Left ventricle myocardium inferior (tissue), 1 donor: ENCODE measurements around the gene MEGF11. TPM values are rescaled to one million over a fixed set of nuclear protein-coding genes. Genes with fewer than 3 reads are reported as not detected.

Experiments
- DNase-seq: peaks from one replicate; pipeline ENCODE4 v3.0.0-alpha.2; 2020
- H3K27ac ChIP-seq: fragments of 200-600 bp; replicated peaks from 2 replicates; pipeline ENCODE4 v1.8.0; 2021
- H3K27me3 ChIP-seq: fragments of 200-600 bp; 2 replicates; pipeline ENCODE4 v1.8.0; 2021; ENCODE audit warnings: low read depth
- H3K36me3 ChIP-seq: fragments of 200-600 bp; 2 replicates; pipeline ENCODE4 v1.8.0; 2021
- H3K4me1 ChIP-seq: fragments of 200-600 bp; 2 replicates; pipeline ENCODE4 v1.8.0; 2021
- H3K4me3 ChIP-seq: fragments of 200-600 bp; 2 replicates; pipeline ENCODE4 v1.8.0; 2021; ENCODE audit warnings: mild to moderate bottlenecking, moderate library complexity
- H3K9me3 ChIP-seq: fragments of 200-600 bp; replicated peaks from 2 replicates; pipeline ENCODE4 v1.8.0; 2021
- intact Hi-C: fragments of 100-400 bp; cut with micrococcal nuclease; formaldehyde crosslinking; loops from one replicate; pipeline ENCODE4 v1.11.0; 2022
- total RNA-seq: library from RNA; stranded (reverse); fragmentation: NEBNext Ultra II Directional; extraction: Animal tissue kit (Norgen Biotek cat#: 25700); gene quantifications from one replicate; pipeline ENCODE4 v1.2.1, GENCODE V29; 2021
- TF ChIP-seq, protein P1 (sequence below): fragments of 200-600 bp; IDR thresholded peaks from 2 replicates; pipeline ENCODE4 v1.8.0; 2021; ENCODE audit warnings: antibody characterized with exemption, mild to moderate bottlenecking, borderline replicate concordance
- donor health status: DM: no; HTN: yes; CAD: no; lungs with severe emphysema.

The MEGF11 gene
- total RNA-seq, 1 donor from 2014 or later, result not detected

DNA sequence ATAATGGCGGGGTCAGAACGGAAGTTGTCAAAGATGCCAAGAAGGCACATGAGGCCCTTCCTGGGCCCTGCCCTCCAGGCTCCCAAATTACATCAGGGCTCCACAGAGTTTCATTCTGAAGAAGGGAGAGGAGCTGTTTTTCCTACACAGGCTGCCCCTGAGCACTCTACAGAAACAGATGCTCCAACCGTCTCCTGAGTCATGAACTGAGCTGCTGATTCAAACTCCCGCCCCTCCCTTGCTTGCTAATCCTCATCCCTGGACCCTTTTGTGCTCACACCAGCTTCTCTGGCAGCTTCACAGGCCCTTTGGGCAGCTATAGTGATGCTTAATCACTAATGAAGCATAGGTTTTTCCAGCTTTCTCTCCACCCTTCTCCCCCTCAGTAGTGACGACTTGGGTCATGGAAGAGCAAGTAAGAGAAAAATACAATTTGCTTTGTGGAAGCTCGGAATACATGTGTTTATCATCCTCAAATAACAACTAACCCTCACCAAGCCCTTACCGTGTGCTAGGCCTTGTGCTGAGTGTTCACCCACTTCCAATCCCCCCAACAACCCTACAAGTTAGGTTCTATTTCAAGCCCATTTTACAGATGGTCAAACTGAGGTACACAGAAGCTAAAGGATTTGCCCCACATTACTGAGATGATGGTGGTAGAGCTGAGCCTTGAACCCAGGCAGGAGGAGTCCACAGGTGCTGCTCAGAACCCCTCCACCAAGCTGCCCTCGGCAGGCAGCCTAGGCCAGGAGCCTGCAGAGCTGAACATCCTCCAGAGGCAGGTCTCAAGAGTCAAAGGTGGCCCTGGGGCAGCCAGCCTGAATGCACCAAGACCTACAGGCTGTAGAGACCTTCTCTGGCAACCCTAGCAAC, 21.9 kb downstream of the MEGF11 start:
- intact Hi-C loops, result no loop called here
- Histone ChIP-seq H3K27me3 (peaks cover 75% of the 10 kb centered on the region), H3K9me3 (peaks cover 7% of the 10 kb centered on the region), H3K36me3 (no peaks in the 10 kb centered on the region), H3K27ac (no peak overlapping the region), H3K4me1 (no peaks in the 10 kb centered on the region), H3K4me3 (no peak overlapping the region)
- no peak for DNase-seq
- TF ChIP-seq, protein P1, sequence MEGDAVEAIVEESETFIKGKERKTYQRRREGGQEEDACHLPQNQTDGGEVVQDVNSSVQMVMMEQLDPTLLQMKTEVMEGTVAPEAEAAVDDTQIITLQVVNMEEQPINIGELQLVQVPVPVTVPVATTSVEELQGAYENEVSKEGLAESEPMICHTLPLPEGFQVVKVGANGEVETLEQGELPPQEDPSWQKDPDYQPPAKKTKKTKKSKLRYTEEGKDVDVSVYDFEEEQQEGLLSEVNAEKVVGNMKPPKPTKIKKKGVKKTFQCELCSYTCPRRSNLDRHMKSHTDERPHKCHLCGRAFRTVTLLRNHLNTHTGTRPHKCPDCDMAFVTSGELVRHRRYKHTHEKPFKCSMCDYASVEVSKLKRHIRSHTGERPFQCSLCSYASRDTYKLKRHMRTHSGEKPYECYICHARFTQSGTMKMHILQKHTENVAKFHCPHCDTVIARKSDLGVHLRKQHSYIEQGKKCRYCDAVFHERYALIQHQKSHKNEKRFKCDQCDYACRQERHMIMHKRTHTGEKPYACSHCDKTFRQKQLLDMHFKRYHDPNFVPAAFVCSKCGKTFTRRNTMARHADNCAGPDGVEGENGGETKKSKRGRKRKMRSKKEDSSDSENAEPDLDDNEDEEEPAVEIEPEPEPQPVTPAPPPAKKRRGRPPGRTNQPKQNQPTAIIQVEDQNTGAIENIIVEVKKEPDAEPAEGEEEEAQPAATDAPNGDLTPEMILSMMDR, result no peak

DNA sequence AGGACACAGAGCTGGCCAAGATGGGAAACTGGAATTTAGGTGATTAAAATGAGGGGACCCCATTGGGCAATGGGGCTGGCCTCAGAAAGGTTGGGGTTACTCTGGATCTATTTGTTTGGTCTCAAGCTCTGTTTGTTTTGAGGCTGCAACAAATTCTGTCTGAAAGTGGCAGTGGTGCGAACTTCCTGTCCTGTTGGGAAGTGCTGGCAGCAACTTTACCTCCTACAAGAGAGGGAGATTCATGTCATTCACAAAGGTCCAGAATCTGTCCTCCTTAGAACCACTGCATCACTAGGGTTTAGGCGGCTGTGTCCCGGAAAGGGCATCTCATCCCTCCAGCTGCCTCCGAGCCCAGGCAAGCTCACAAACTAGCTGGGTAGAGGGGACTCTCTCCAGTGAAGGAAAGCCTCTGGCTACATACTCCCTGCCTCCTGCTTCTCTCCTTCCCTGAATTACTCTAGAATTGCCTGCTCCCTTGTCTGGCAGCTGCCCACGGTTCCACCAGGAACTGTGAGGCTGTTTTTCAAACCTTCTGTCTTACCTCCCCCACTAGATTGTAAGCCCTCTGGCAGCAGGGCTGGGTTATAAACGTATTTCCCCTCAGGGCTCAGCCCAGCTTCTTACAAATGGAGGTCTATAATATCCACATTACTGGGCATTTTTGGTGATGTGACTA, 23.6 kb downstream of the MEGF11 start:
- intact Hi-C loops, result no loop called here
- TF ChIP-seq, protein P1, result no peak
- Histone ChIP-seq H3K27me3 (peaks cover 59% of the 10 kb centered on the region), H3K27ac (no peak overlapping the region), H3K4me3 (no peak overlapping the region), H3K9me3 (peaks cover 7% of the 10 kb centered on the region), H3K4me1 (no peaks in the 10 kb centered on the region), H3K36me3 (no peaks in the 10 kb centered on the region)
- DNase-seq, result no peak

DNA sequence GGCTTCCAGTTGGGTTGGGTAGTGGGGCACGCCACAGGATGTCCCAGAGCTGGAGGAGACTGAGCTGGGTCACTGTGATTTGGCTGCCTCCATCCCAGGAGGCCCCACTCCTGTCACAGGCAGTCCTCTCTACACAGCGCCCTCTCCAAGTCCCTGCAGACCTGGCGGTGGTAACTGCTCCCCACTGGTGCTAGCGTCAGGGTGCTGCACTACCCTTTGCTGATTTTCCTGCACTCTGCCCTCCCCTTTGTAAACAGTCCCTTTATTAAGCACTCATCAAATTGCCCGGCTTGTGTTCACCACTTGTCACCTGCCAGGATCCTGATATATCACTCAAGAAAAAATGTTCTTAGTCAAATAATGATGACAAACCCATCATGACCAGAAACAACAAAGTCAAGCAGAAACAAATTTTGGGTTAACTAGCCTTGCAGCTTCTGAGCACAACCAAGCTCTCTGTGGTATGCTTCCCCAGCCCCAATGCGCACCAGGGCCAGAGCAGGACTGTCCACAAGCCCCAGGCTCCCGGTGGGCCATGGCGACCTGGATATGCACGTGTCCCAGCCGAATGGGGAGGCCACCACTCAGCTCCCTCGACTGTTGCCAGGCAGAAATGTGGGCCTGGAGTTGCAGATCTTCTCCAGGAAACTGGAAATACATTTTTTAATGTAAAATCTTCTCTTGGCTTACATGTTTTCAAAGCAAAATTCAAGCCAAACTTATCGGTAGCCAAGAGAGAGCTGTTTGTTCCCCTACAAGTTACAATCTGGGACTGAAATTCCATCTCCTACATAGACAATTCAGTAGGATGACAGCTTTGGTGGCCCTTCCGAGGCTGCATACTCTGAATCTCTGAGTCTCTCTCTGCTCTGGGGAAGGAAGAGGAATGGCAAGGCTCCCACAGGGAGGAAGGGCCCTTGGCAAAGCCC, 24.5 kb downstream of the MEGF11 start:
- peaks cover 54% of the 10 kb centered on the region for H3K27me3 ChIP-seq
- intact Hi-C loops, result no loop called here
- DNase-seq, result no peak
- peaks cover 7% of the 10 kb centered on the region for H3K9me3 ChIP-seq
- H3K36me3 ChIP-seq, result no peaks in the 10 kb centered on the region
- H3K27ac ChIP-seq, result no peak overlapping the region
- no peak overlapping the region for H3K4me3 ChIP-seq
- TF ChIP-seq, protein P1, result no peak
- no peaks in the 10 kb centered on the region for H3K4me1 ChIP-seq

DNA sequence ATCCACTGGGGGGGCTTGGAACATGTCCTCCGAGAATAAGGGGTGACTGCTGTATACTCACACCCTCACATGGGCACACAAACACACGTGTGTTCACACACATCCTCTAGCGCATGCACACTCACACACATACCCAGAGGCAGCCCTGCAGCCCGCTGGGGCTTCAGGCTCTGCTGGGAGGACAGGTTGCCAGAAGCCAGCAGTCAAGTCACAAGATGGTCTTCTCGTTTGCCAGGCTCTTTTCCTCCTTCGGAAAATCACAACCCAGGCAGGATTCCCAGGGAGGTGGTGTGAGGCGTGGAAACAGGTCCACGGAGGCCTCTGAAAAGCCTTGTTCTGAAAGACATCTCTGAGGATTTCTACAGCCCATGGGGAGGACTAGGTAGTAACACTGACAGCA, 26.8 kb downstream of the MEGF11 start:
- H3K9me3 ChIP-seq, result peaks cover 7% of the 10 kb centered on the region
- TF ChIP-seq, protein P1, result no peak
- H3K27ac ChIP-seq, result no peak overlapping the region
- intact Hi-C loops, result no loop called here
- H3K27me3 ChIP-seq, result peaks cover 56% of the 10 kb centered on the region
- H3K36me3 ChIP-seq, result no peaks in the 10 kb centered on the region
- no peak for DNase-seq
- no peak overlapping the region for H3K4me3 ChIP-seq
- no peaks in the 10 kb centered on the region for H3K4me1 ChIP-seq

DNA sequence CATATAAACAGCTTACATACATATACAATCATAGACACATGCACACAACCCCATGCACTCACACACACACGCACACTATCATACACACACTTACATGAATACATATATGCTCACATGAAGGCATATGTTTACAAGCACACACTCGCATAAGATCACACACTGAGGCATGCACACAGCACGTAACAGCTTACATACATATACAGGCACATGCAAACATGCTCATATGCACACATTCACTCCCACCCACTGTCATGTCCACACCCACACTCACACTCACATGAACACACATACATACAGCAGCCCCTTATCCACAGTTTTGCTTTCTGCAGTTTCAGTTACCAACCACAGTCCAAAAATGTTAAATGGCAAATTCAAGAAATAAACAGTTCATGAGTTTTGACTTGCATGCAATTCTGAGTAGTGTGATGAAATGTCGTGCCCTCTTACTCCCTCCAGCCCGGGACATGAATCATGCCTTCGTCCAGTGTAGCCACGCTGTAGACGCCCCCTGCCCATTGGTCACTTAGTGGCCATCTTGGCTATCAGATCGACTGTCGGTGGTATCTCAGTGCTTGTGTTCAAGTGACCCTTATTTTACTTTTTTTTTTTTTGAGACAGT, 27.8 kb downstream of the MEGF11 start:
- Histone ChIP-seq H3K9me3 (peaks cover 7% of the 10 kb centered on the region), H3K4me1 (no peaks in the 10 kb centered on the region), H3K27me3 (peaks cover 56% of the 10 kb centered on the region), H3K36me3 (no peaks in the 10 kb centered on the region), H3K27ac (no peak overlapping the region), H3K4me3 (no peak overlapping the region)
- intact Hi-C loops, result no loop called here
- no peak for DNase-seq
- TF ChIP-seq, protein P1, result no peak
